Hepatocyte (in vitro differentiated cells): Measurements from ENCODE around the gene INHBA. TPM values are rescaled to one million over a fixed set of nuclear protein-coding genes. Genes with fewer than 3 reads are reported as not detected.

Experiments
- DNase-seq: peaks from one replicate; pipeline ENCODE4 v3.0.0-alpha.2; 2016; ENCODE audit warnings: low spot score
- H2AFZ ChIP-seq: fragments of 200-600 bp; sonication (generic); 2 replicates; pipeline ENCODE4 v1.6.0; 2016; ENCODE audit warnings: antibody characterized with exemption, mild to moderate bottlenecking
- H3K27ac ChIP-seq: fragments of 200-600 bp; sonication (generic); 2 replicates; pipeline ENCODE4 v1.5.1; 2016; ENCODE audit warnings: mild to moderate bottlenecking
- H3K27me3 ChIP-seq: fragments of 200-600 bp; sonication (generic); 2 replicates; pipeline ENCODE4 v1.6.1; 2016
- H3K36me3 ChIP-seq: fragments of 200-600 bp; sonication (generic); replicated peaks from 2 replicates; pipeline ENCODE4 v1.5.1; 2016; ENCODE audit warnings: low read depth; ENCODE audit not compliant: insufficient read depth
- H3K4me1 ChIP-seq: fragments of 200-600 bp; sonication (generic); 2 replicates; pipeline ENCODE4 v1.5.1; 2016; ENCODE audit warnings: mild to moderate bottlenecking, moderate library complexity; ENCODE audit not compliant: insufficient read depth
- H3K4me2 ChIP-seq: fragments of 200-600 bp; sonication (generic); 2 replicates; pipeline ENCODE4 v1.6.0; 2016
- H3K4me3 ChIP-seq: fragments of 200-600 bp; sonication (generic); 2 replicates; pipeline ENCODE4 v1.5.1; 2016; ENCODE audit warnings: mild to moderate bottlenecking
- H3K79me2 ChIP-seq: fragments of 200-600 bp; sonication (generic); 2 replicates; pipeline ENCODE4 v1.6.0; 2017; ENCODE audit warnings: mild to moderate bottlenecking
- H3K9me2 ChIP-seq: fragments of 200-600 bp; sonication (generic); replicated peaks from 2 replicates; pipeline ENCODE4 v1.6.0; 2017; ENCODE audit warnings: mild to moderate bottlenecking; ENCODE audit not compliant: insufficient read depth
- H3K9me3 ChIP-seq: fragments of 200-600 bp; sonication (generic); 2 replicates; pipeline ENCODE4 v1.5.1; 2016; ENCODE audit warnings: low read depth, mild to moderate bottlenecking
- H4K20me1 ChIP-seq: fragments of 200-600 bp; sonication (generic); 2 replicates; pipeline ENCODE4 v1.6.0; 2016; ENCODE audit warnings: mild to moderate bottlenecking; ENCODE audit not compliant: insufficient read depth, poor library complexity, severe bottlenecking
- CTCF ChIP-seq: fragments of 200-600 bp; sonication (generic); IDR thresholded peaks from 2 replicates; pipeline ENCODE4 v1.5.1; 2016; ENCODE audit warnings: antibody characterized with exemption, mild to moderate bottlenecking; ENCODE audit not compliant: poor library complexity
- EZH2 ChIP-seq: fragments of 200-600 bp; sonication (generic); IDR thresholded peaks from 2 replicates; pipeline ENCODE4 v1.6.1; 2016; ENCODE audit warnings: antibody characterized with exemption, mild to moderate bottlenecking, borderline replicate concordance
- EZH2phosphoT487 ChIP-seq: fragments of 200-600 bp; sonication (generic); IDR thresholded peaks from one replicate; pipeline ENCODE4 v1.6.1; 2018; ENCODE audit warnings: antibody characterized with exemption, mild to moderate bottlenecking, low read depth, moderate library complexity; ENCODE audit not compliant: unreplicated experiment, severe bottlenecking
- WGBS: methylation state at CpG from one replicate; pipeline ENCODE4 v1.1.6; 2016; ENCODE audit warnings: low lambda C conversion rate; ENCODE audit errors: missing lambda C conversion rate; 5-methylcytosine and 5-hydroxymethylcytosine counted together
- polyA plus RNA-seq: library from polyadenylated mRNA; unstranded; fragments of >200 nt; fragmentation: Nextera tagmentation; extraction: Ambion mirVana; gene quantifications from 2 replicates; pipeline ENCODE4 v1.2.1, GENCODE V29; 2016
- total RNA-seq: library from RNA; depleted of rRNA; stranded (reverse); fragments of >200 nt; gene quantifications from 2 replicates; pipeline ENCODE4 v1.2.3, GENCODE V29; 2014

Gene INHBA
- total and polyA plus RNA-seq, 2 experiments from 2014 or later = 7.0 to 8.2 TPM

GRCh38 chr7:41706228-41706930, 3.5 kb upstream of the INHBA start:
- Histone ChIP-seq H3K36me3 (no peaks in the 10 kb centered on the region), H4K20me1 (no peaks in the 10 kb centered on the region), H3K4me1 (peaks cover 5% of the 10 kb centered on the region), H3K79me2 (no peaks in the 10 kb centered on the region), H2AFZ (no peak overlapping the region), H3K4me3 (no peak overlapping the region), H3K27me3 (peaks cover 4% of the 10 kb centered on the region), H3K4me2 (peak overlapping the region; percentile 94), H3K9me2 (no peaks in the 10 kb centered on the region), H3K9me3 (no peaks in the 10 kb centered on the region), H3K27ac (no peak overlapping the region)
- 86% methylated on average over 18 of the region's 18 CpGs for WGBS
- no peak for DNase-seq
- TF ChIP-seq CTCF (no peak), EZH2 (no peak), EZH2phosphoT487 (no peak)

- no peaks in the 10 kb centered on the region for H3K79me2 ChIP-seq
- TF ChIP-seq CTCF (peak; percentile 92), EZH2 (no peak), EZH2phosphoT487 (no peak)
- H3K27ac ChIP-seq = peak overlapping the region; percentile 81
These were observed 2.4 kb upstream of the INHBA start for GRCh38 chr7:41705109-41705901.

GRCh38 chr7:41701068-41701941, 1.6 kb downstream of the INHBA start:
- Histone ChIP-seq H2AFZ (no peak overlapping the region), H3K4me1 (peaks cover 5% of the 10 kb centered on the region), H3K4me3 (peak overlapping the region; percentile 14), H3K27me3 (peaks cover 30% of the 10 kb centered on the region), H3K79me2 (peaks cover 13% of the 10 kb centered on the region), H3K36me3 (no peaks in the 10 kb centered on the region), H3K4me2 (peak overlapping the region; percentile 70), H3K27ac (peak overlapping the region; percentile 53), H3K9me3 (no peaks in the 10 kb centered on the region), H4K20me1 (no peaks in the 10 kb centered on the region), H3K9me2 (no peaks in the 10 kb centered on the region)
- DNase-seq = no peak
- TF ChIP-seq CTCF (no peak), EZH2phosphoT487 (no peak), EZH2 (no peak)
- 18% methylated on average over 13 of the region's 13 CpGs for WGBS

More at GRCh38 chr7:41705109-41705901, 2.4 kb upstream of the INHBA start:
- Histone ChIP-seq H3K4me3 (peak overlapping the region; percentile 38), H4K20me1 (no peaks in the 10 kb centered on the region), H3K36me3 (no peaks in the 10 kb centered on the region), H3K4me1 (peaks cover 5% of the 10 kb centered on the region), H2AFZ (peak overlapping the region; percentile 82), H3K9me3 (no peaks in the 10 kb centered on the region), H3K27me3 (peaks cover 10% of the 10 kb centered on the region), H3K9me2 (no peaks in the 10 kb centered on the region), H3K4me2 (peak overlapping the region; percentile 94)
- peak; percentile 95 for DNase-seq
- WGBS = 2% methylated on average over 38 of the region's 42 CpGs
